ENCODE measurements around the gene RMRP. TPM values are rescaled to one million over a fixed set of nuclear protein-coding genes. Genes with fewer than 3 reads are reported as not detected.

The RMRP gene
- total RNA-seq, 1 donor from 2014 or later = 14,337 TPM

DNA sequence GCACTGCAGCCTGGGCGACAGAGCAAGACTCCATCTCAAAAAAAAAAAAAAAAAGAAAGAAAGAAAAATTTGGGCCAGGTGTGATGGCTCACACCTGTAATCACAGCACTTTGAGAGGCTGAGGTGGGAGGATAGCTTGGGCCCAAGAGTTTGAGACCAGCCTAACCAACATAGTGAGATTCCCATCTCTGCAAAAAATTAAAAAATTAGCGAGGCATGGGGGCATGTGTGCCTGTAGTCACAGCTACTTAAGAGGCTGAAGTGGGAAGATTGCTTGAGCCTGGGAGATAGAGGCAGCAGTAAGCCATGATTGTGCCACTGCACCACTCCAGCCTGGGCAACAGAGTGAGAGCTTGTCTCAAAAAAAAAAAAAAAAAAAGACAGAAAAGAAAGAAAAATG, 4.2 kb downstream of the RMRP start:
- no peak overlapping the region for H3K4me3 Mint-ChIP-seq (ENCODE audit: unreplicated experiment)
- no peak for DNase-seq (ENCODE audit: extremely low spot score, unreplicated experiment)
- H3K4me1 Mint-ChIP-seq (ENCODE audit: unreplicated experiment) = peaks cover 11% of the 10 kb centered on the region
- TF ChIP-seq, protein P1, sequence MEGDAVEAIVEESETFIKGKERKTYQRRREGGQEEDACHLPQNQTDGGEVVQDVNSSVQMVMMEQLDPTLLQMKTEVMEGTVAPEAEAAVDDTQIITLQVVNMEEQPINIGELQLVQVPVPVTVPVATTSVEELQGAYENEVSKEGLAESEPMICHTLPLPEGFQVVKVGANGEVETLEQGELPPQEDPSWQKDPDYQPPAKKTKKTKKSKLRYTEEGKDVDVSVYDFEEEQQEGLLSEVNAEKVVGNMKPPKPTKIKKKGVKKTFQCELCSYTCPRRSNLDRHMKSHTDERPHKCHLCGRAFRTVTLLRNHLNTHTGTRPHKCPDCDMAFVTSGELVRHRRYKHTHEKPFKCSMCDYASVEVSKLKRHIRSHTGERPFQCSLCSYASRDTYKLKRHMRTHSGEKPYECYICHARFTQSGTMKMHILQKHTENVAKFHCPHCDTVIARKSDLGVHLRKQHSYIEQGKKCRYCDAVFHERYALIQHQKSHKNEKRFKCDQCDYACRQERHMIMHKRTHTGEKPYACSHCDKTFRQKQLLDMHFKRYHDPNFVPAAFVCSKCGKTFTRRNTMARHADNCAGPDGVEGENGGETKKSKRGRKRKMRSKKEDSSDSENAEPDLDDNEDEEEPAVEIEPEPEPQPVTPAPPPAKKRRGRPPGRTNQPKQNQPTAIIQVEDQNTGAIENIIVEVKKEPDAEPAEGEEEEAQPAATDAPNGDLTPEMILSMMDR (IDR thresholded peaks at IDR 0.05) = no peak
- no peaks in the 10 kb centered on the region for H3K27me3 Mint-ChIP-seq (ENCODE audit: unreplicated experiment)
- no peaks in the 10 kb centered on the region for H3K36me3 Mint-ChIP-seq (ENCODE audit: unreplicated experiment)
- no peak overlapping the region for H3K27ac Mint-ChIP-seq (ENCODE audit: unreplicated experiment)
- H3K9me3 Mint-ChIP-seq (ENCODE audit: unreplicated experiment) = no peaks in the 10 kb centered on the region

DNA sequence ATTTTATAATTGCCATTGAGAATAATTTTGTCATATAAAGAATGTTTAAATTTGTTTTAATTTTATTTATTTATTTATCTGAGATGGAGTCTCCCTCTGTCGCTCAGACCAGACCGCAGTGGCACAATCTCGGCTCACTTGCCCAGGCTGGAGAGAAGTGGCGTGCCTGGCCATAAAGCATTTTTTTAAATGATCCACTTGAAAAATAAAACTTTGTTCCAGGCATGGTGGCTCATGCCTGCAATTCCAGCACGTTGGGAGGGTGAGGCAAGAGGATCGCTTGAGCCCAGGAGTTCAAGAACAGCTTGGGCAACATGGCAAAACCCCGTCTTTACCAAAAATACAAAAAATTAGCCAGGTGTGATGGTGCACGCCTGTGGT, 5.0 kb downstream of the RMRP start:
- peaks cover 11% of the 10 kb centered on the region for H3K4me1 Mint-ChIP-seq (ENCODE audit: unreplicated experiment)
- no peaks in the 10 kb centered on the region for H3K9me3 Mint-ChIP-seq (ENCODE audit: unreplicated experiment)
- no peak overlapping the region for H3K27ac Mint-ChIP-seq (ENCODE audit: unreplicated experiment)
- no peak overlapping the region for H3K4me3 Mint-ChIP-seq (ENCODE audit: unreplicated experiment)
- no peak for DNase-seq (ENCODE audit: extremely low spot score, unreplicated experiment)
- no peaks in the 10 kb centered on the region for H3K27me3 Mint-ChIP-seq (ENCODE audit: unreplicated experiment)
- no peaks in the 10 kb centered on the region for H3K36me3 Mint-ChIP-seq (ENCODE audit: unreplicated experiment)
- TF ChIP-seq, protein P1 (IDR thresholded peaks at IDR 0.05) = no peak

DNA sequence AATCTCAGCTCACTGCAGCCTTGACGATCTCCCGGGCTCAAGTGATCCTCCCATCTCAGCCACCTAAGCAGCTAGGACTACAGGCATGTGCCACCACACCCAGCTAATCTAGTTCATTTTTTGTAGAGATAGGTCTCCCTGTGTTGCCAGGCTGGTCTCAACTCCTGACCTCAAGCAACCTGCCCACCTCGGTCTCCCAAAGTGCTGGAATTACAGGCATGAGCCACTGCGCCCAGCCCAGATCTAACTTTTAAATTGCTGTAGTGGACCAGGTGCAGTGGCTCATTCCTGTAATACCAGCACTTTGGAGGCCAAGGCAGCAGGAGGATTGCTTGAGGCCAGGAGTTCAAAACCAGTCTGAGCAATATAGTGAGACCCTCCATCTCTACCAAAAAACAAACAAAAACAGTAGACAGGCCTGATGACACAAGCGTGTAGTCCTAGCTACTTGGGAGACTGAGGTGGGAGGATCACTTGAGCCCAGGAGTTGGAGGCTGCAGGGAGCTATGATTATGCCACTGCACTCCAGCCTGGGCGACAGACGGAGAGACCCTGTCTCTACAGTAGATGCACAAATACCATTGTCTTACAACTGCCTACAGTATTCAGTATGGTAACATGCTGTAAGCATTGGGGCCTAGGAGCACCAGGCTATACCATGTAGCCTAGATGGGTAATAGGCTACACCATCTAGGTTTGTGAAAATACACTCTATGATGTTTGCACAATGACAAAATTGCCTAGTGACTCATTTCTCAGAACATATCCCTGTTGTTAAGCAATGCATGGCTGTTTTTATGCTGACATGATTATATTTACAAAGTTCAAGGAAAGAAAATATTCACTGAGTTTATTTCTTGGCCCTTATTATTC, 5.6 kb downstream of the RMRP start:
- peaks cover 13% of the 10 kb centered on the region for H3K4me1 Mint-ChIP-seq (ENCODE audit: unreplicated experiment)
- no peaks in the 10 kb centered on the region for H3K27me3 Mint-ChIP-seq (ENCODE audit: unreplicated experiment)
- no peak for DNase-seq (ENCODE audit: extremely low spot score, unreplicated experiment)
- H3K4me3 Mint-ChIP-seq (ENCODE audit: unreplicated experiment) = no peak overlapping the region
- no peak overlapping the region for H3K27ac Mint-ChIP-seq (ENCODE audit: unreplicated experiment)
- TF ChIP-seq, protein P1 (IDR thresholded peaks at IDR 0.05) = no peak
- H3K9me3 Mint-ChIP-seq (ENCODE audit: unreplicated experiment) = no peaks in the 10 kb centered on the region
- H3K36me3 Mint-ChIP-seq (ENCODE audit: unreplicated experiment) = no peaks in the 10 kb centered on the region

DNA sequence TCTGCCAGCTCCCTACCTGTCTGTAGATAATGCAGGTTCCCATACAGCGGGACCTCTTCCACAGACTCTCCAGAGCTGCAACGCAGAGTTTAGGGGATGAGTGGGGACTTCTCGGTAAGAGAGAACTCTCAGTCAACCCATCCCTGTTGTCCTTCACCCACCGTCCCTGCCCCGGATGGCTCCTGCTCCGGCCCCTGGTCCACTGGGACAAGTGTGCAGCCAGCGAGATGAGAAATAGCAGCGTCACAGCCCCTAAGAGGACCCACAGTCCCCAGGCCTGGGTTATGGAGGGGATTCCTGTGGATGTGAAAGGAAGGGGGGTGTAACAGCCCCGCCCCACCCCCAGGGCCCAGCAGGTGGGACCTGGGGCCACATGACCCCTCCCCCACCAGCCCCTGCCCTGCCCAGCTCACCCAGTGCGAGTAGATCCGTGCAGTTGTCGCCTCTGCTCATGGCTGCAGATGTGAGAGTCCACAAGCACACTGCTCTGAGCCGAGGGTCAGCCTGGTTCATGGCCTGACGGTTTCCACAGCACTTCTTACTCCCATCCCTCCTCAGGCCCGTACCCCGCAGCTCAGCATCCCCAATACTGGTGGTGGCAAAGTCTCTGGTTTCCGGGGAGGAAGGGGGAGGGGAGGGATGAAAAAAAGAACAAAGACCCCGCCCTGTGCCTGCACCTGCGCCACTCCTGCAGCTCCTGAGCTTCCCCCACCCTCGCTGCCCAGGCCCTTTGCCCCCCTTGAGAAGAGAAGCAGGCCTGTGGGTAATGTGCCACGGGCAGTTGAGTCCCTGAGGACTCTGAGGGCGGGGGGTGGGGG, 7.3 kb downstream of the RMRP start, which contains the start of gene SIT1:
TSS of gene SIT1 (minus strand) at position 591 of the 818 bp plus-strand sequence. CDS start at position 513, 78 bp downstream.
- Mint-ChIP-seq H3K9me3 (ENCODE audit: unreplicated experiment) (no peaks in the 10 kb centered on the region), H3K36me3 (ENCODE audit: unreplicated experiment) (no peaks in the 10 kb centered on the region), H3K27me3 (ENCODE audit: unreplicated experiment) (no peaks in the 10 kb centered on the region), H3K4me1 (ENCODE audit: unreplicated experiment) (peaks cover 9% of the 10 kb centered on the region), H3K27ac (ENCODE audit: unreplicated experiment) (no peak within 1 kb of the TSS), H3K4me3 (ENCODE audit: unreplicated experiment) (no peak within 1 kb of the TSS)
- no peak for DNase-seq (ENCODE audit: extremely low spot score, unreplicated experiment)
- TF ChIP-seq, protein P1 (IDR thresholded peaks at IDR 0.05) = no peak
